HG03139 (cell line): ENCODE data around the gene SLC23A1.

Source experiments
- ATAC-seq: cut with Tn5 transposase; IDR thresholded peaks from one replicate; pipeline ENCODE4 v1.9.1; 2021; ENCODE audit not compliant: unreplicated experiment

The SLC23A1 gene

DNA sequence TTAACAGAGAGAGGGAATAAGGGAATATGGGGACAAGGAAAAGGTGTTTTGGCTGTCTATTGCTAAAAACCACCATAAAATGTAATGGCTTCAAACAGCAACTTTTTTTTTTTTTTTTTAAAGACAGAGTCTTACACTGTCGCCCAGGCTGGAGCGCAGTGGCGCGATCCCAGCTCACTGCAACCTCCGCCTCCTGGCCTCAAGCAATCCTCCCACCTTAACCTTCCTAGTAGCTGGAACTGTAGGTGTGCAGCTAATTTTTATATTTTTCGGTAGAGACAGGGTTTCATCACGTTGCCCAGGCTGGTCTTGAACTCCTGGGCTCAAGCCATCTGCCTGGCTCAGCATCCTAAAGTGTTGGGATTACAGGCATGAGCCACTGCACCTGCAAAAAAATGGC is 25.1 kb upstream of the SLC23A1 start:
- ATAC-seq: no peak

GRCh38 chr5:139407517-139407916 is 24.4 kb upstream of the SLC23A1 start:
- ATAC-seq: no peak

GRCh38 chr5:139406963-139407362 is 23.9 kb upstream of the SLC23A1 start:
- ATAC-seq: no peak

DNA sequence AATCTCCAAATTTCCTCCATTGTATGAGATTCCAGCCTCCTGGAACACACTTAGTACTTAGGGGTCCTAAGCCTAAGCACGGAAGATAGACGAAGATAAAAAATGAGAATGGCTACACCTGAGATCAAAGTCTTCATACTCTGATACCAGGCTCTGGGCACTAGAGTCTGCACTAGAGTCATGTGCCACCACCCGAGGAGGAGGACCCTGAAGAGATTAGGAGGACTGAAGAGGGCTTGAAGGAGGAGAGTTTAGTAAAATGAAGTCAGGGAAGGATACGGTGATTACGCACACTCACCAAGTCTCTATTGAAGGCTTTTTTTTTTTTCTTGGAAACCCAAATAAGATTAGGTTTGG is 21.4 kb upstream of the SLC23A1 start:
- no peak for ATAC-seq

- peak; percentile 79 for ATAC-seq
Measured at GRCh38 chr5:139403787-139404483, 20.8 kb upstream of the SLC23A1 start, which contains the start of gene SPATA24. Gene SPATA24 (minus strand): TSS chr5:139404089. CDS start chr5:139404060, 29 bp downstream.

DNA sequence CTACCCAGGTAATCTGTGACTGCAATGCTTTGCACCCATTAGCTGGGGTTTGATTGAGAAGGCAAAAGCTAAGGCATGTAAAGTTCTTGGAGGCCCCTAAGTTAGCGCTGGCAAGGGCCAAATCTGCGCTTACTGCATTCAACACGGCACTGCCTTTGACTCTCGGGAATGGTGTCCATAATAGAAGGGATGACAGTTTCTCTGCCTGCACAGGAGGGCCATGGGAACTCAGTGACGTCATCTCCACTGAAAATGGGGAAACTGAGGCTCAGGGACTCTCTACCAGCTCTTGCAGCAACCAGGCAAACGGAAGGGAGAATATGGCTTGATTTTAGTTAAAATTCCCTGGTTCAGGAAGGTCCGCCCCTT is 20.3 kb upstream of the SLC23A1 start:
- no peak for ATAC-seq

- ATAC-seq: no peak
Measured at GRCh38 chr5:139402561-139403158, 19.6 kb upstream of the SLC23A1 start.

- ATAC-seq: no peak
Measured at GRCh38 chr5:139401546-139401945, 18.4 kb upstream of the SLC23A1 start.

GRCh38 chr5:139399501-139400121 is 16.5 kb upstream of the SLC23A1 start:
- no peak for ATAC-seq

DNA sequence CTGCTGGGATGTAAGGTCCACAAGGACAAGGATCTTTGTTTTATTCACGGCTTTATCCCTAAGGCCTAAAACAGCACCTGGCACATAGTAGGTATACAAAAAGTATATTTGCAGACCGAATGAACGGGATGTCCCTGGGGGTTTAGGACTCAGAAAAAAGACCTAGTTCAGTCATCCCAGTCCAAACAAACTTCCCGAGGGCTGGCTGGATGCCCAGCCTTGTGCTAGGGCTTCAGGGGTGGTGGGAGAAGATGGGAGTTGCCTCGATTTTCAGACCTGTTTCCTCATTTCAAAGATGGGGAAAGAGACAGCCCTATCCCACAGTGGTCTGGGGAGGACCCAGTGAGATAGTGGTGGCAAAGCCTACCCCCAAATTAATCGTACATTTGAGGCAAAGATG is 14.8 kb upstream of the SLC23A1 start:
- no peak for ATAC-seq

DNA sequence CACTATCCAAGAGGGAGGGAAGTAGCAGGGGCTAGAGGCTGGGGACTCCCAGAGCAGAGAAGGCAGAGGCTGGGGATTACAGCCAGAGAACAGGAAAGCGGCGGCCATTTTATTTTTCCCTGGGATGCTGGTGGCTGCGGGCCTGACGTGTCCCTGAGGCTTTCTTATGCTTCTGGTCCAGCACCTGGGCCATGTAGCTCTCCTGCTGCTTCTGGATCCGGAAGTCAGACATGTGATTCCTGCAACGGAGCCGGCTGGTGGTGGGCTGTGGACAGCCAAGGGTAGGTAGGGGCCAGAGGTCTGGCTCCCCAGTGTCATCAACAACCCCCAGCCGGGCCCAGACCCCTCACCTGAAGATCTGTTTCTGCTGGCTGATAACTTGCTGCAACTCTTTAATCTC is 13.6 kb upstream of the SLC23A1 start:
- no peak for ATAC-seq

DNA sequence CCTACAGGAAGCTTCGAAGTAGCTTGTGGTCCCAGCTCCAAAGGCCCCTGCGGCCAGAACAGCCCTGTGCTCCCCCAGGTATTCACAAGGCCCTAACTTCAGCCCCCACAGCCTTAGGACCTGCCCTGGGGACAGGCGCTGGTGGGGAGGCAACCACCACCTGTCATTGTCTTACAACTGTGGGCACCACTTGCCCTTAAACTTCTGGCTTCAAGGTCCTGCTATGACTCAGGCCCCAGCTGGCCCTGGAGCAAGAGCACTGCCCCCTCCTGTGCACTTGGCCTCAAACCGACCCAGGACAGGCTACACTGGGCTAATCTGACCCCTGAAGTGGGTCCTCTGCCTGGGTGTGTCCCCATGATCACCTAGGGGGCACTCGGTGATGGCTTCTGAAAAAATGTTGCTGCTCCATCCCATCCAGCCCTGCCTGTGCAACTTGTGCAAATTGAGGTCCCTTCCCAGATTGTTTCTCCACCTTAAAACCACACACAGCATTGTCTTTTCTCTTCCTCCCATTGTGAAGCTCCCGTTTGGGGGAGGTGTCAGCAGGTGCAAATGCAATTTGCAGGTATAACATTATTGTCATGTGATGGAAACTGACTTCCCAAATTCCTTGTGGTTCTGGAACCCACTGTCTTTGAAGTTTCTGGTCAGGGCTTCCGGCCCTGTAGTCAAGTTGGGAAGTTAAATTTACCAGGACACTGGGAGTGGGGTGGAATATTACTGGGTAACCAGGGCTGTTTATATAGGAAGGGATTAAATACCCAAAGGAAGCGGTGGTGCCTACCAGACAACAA is 12.9 kb upstream of the SLC23A1 start:
- no peak for ATAC-seq

DNA sequence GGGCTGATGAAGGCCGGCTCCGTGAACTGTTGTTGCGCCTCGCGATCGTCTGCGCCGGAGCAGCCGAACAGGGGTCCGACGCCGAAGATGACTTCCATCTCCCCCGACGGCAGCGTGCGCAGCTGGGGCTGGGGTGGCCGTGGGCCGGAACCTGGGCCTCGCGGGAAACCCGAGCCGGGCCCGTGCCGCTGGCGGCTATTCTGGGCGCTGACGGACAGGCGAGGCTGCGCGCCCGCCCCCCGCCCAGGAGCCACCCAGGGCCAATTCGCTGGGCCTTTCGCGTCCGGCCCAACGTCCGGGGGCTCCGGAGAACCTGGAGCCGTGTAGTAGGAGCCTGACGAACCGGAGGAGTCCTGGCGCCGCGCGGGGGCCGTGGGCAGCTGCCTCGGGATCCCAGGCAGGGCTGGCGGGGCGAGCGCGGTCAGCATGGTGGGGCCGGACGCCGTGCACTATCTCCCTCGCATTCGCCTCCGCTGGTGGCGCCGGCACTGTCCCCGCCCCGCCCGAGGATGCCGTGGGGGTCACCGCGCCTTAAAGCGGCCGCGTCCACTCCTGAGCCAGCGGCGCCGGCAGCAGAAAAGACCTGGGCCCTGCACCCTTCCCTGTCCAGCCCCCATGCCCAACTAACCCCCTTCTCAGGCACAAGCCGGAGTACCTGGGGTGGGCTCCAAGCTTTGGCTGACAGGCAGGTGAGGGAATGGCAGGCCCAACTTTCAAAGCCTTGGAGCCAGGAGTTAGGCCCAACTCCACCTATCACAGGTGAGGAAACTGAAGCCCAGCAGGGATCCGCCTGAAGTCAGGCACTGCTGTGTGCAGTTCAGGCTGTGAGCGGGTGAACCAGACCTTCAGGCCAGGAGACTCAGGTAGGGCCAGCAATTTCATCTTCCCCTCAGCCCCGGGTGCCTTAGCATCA is 11.8 kb upstream of the SLC23A1 start, which contains the start of gene PROB1:
TSS of gene PROB1 (minus strand) at position 451 of the 913 bp plus-strand sequence. CDS start at position 428, 23 bp downstream.
- ATAC-seq: no peak

GRCh38 chr5:139394123-139394653 is 11.1 kb upstream of the SLC23A1 start:
- no peak for ATAC-seq

DNA sequence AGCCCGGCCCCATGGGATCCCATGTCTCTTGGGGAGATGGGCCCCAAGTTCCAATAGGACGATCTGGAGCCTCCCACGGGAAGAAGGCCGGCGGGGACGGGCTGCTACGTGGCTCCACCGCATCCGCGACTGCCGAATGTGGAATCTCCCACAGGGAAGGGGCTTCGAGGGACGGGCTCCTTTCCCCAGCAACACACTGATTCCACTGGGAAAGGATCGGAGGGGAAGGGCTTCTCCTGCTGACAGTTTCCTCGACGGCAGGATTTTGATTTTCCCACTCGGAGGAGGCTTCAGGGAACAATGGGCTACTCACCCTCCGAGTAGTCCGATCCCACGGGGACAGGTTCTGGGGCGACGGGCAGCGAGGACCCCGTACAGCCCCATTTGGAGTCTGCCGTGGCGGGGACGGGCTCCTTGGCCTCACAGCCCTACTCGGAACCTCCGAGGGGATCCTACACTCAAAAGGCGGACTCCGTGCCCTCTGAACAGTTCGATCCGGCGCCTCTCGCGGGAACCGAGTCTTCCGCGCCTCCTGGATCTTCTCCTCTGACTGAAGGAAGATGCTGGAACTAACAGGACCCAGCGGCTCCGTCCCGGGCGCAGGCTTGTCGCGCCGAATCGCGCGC is 10.5 kb upstream of the SLC23A1 start:
- ATAC-seq: no peak

DNA sequence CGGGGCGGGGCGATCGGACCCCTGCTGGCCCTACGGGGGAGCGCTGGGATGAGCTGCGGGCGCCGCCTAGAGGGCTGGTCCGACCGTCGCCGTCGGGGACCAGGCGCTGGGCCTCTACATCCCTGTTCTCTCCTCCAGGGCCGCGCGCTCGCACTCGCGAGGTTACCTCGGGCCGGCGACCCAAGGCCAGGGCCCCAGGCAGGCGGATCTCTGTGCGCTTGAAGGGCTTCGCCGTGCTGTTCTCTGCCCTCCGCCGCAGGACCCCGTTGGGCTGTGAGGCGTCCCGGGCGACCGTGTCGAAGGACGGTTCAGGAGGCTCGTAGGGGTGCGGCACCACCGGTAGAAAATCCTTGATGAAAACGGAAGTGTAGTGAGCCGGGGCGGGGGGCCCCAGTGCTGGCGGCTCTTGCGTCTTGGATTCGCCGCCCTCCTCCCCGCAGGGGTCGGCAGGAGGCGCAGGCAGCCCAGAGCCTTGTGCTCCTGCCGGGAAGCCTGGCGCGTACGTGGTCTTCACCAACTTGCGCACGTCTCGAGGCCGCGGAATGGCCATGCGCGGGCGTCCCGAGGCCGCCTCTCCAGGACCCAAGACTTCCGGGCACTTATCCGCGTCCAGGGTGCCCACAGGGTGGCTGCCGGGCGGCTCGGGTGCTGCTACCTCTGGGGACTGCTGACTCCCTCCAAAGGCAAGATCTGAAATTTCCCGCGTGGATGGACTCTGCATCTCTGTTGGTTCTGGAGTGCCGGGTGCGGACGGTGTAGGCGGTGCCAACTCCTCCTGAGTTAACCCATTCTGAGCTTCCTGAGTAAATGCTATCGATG is 9.8 kb upstream of the SLC23A1 start:
- ATAC-seq: peak; percentile 40

- no peak for ATAC-seq
Measured at GRCh38 chr5:139392324-139392677, 9.2 kb upstream of the SLC23A1 start.

DNA sequence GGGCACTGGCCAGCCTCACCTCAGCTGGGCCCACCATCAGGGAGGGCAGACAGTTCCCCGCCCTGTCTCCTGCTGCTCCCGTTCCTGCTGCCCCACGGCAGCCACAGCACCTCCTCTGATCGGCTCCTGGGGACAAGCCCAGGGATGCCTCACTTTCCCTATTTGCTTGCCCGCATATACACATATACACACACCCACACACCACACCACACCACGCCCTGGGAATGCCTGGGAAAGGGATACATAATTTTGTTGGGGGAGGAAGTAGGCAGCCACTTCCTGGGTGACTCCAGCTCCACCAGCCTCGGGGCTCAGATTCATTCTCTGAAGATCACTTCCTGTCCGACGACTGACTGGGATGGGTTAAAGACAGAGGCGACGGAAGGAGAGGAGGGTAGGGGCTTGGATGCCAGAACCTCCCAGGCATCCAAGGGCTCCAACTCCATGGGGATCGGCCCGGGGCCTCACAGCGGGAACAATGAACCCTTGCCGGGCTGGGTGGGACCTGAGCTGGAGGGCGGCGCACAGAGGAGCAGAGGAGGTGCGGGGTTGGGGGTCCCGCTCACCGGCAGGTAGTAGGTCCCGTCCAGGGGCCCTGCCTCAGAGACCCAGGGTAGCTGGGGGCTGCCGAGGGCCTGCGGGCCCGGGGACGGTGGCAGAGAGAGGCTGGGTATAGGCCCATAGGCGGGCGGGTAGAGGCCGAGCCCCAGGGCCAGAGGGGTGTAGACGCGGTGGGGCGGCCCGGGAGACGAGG is 8.7 kb upstream of the SLC23A1 start:
- ATAC-seq: no peak
